ENCODE measurements around the gene WDR45. TPM values are rescaled to one million over a fixed set of nuclear protein-coding genes. Genes with fewer than 3 reads are reported as not detected.

The WDR45 gene
- total RNA-seq, 4 donors from 2014 or later: 84.5 to 138 (median 115) TPM

DNA sequence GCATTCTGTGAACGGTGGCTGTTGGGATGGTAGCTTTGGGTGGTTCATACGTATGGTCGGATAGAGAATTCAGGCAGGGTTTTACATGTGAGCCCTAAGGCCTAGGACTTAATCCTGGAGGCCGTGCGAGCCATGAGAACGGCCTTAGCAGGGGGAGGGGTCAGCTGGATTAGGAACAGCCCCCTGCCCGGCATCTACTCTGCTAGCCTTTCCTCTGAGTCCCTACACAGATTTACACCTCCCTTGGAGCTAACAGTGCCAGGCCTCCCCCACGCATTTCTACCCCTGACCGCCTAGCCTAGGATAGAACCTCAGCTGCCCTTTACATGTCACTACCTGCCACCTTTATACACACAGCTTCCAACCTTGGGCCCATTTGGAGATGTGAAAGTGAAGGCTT, 13.0 kb downstream of the WDR45 start:
- TF ChIP-seq, protein P1, sequence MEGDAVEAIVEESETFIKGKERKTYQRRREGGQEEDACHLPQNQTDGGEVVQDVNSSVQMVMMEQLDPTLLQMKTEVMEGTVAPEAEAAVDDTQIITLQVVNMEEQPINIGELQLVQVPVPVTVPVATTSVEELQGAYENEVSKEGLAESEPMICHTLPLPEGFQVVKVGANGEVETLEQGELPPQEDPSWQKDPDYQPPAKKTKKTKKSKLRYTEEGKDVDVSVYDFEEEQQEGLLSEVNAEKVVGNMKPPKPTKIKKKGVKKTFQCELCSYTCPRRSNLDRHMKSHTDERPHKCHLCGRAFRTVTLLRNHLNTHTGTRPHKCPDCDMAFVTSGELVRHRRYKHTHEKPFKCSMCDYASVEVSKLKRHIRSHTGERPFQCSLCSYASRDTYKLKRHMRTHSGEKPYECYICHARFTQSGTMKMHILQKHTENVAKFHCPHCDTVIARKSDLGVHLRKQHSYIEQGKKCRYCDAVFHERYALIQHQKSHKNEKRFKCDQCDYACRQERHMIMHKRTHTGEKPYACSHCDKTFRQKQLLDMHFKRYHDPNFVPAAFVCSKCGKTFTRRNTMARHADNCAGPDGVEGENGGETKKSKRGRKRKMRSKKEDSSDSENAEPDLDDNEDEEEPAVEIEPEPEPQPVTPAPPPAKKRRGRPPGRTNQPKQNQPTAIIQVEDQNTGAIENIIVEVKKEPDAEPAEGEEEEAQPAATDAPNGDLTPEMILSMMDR (IDR thresholded peaks at IDR 0.05; ENCODE audit: low read depth): no peak

DNA sequence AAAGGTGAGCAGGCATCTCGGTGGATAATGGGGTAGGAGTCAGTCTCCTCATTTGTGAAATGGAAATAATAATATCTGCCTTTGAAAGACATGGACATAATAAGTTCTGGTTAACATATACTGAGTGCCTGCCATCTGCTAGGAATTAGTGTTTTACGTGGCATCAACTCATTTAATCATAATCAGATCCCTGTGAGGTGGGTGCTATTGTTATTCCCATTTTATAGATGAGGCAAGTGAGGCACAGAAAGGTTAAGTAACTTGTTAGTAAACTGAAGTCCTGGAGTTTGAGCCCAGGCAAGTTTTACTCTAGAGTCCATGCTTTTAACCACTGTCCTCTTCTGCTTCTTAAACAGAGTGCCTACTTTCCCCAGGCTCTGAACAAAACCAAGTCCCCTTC, 13.4 kb downstream of the WDR45 start:
- TF ChIP-seq, protein P1 (IDR thresholded peaks at IDR 0.05; ENCODE audit: low read depth): no peak

GRCh38 chrX:49064735-49065134, 15.0 kb downstream of the WDR45 start:
- TF ChIP-seq, protein P1 (IDR thresholded peaks at IDR 0.05; ENCODE audit: low read depth): no peak

GRCh38 chrX:49064303-49064702, 15.4 kb downstream of the WDR45 start:
- TF ChIP-seq, protein P1 (IDR thresholded peaks at IDR 0.05; ENCODE audit: low read depth): no peak

- TF ChIP-seq, protein P1 (IDR thresholded peaks at IDR 0.05; ENCODE audit: low read depth): no peak
Observed at GRCh38 chrX:49063715-49064114, 16.0 kb downstream of the WDR45 start.

GRCh38 chrX:49061916-49062315, 17.8 kb downstream of the WDR45 start:
- TF ChIP-seq, protein P1 (IDR thresholded peaks at IDR 0.05; ENCODE audit: low read depth): no peak

DNA sequence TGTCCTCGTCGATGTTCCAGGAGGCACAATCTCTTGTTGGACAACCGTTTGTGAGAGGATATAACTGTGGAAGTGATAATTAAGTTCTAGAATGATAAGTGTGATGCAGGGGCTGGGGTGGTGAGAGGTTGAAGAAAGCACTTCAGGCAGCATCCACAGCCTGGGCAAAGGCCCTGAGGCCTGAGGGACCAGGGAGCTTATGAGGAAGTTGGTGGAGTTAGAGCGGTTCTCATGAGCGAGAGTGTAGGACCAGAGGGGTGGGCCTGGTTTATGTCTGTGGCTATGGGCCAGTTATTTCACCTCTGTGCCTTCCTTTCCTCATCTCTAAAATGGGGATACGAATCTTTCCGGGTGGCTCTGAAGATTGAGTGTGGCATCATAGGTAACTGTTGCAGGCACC, 18.2 kb downstream of the WDR45 start:
- TF ChIP-seq, protein P1 (IDR thresholded peaks at IDR 0.05; ENCODE audit: low read depth): no peak
